A549 (cell line): ENCODE data around the gene BICRAL.

Experiments used
- EP300 ChIP-seq, 2 experiments: fragments of >200 bp; sonication (Bioruptor Twin); formaldehyde crosslinking; IDR thresholded peaks; 2 replicates in 1 of 2; 3 replicates in 1 of 2; pipeline ENCODE4 v1.6.1; 2016 to 2017
- HOXA7 ChIP-seq: fragments of 250-450 bp; sonication (Bioruptor Pico); IDR thresholded peaks from 2 replicates; pipeline ENCODE4 v1.5.0; 2020; ENCODE audit warnings: mild to moderate bottlenecking, moderate library complexity
- POLR2AphosphoS2 ChIP-seq: conservative IDR thresholded peaks from 2 replicates; pipeline ENCODE4 v1.6.1; 2012; ENCODE audit warnings: low read length, improper control_type of control experiment, inconsistent platforms
- RCOR1 ChIP-seq: fragments of 150-350 bp; IDR thresholded peaks from 2 replicates; pipeline ENCODE4 v1.6.1; 2014; ENCODE audit warnings: antibody characterized with exemption, low read length, low read depth
- RNF2 ChIP-seq: fragments of 200-600 bp; sonication (generic); IDR thresholded peaks from 2 replicates; pipeline ENCODE4 v1.6.1; 2016; ENCODE audit warnings: low read depth, mild to moderate bottlenecking, antibody characterized with exemption, moderate library complexity, borderline replicate concordance
- TF ChIP-seq, protein P1 (sequence below): fragments of >200 bp; sonication (Bioruptor Twin); formaldehyde crosslinking; IDR thresholded peaks from 3 replicates; pipeline ENCODE4 v1.5.1; 2016

DNA sequence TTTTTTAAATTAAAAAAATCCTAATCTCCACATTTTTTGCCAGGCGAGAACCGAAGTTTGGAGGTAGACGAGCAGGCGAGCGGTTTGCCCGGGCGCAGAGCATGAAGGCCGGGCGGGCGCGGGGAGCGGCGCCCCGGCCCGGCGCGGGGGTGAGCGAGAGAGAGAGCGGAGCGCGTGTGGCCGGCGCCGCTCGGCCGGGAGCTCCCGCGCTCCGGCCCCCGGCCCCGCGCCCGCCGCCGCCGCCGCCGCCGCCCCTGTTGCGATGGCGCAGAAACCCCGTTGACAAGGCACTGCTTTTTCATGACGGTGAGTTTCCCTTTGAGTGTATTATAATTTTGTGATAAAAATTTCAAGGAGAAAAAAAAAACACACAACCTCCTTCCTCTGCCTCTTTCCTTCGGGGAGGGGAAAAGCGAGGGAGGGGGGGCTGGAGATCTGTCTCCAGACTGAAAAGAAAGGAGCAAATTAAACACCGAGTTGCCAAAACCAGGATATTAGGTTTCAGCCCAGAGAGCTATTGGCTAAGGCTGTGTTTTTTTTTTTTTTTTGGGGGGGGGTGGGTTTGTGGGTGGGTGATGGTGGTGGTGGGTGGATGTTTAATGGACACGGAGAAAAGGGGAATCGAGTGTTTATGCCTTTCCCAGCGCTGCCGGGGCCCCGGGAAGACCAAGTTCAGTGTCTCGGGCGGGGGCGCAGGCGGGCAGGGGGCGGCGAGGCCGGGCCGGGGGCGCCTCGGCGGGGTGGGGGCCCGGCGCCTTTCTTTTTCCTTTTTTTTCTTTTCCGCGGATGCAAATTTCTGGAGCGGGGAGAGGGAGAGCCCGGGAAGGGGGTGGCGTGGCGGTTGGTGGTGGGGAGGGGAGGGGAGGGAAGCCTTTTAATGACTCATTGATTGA is at the start of gene BICRAL:
- no peak for TF ChIP-seq POLR2AphosphoS2
- TF ChIP-seq RCOR1: no peak
- no peak for TF ChIP-seq RNF2
- TF ChIP-seq EP300 (IDR thresholded peaks at IDR 0.05): no peak
- TF ChIP-seq, protein P1, sequence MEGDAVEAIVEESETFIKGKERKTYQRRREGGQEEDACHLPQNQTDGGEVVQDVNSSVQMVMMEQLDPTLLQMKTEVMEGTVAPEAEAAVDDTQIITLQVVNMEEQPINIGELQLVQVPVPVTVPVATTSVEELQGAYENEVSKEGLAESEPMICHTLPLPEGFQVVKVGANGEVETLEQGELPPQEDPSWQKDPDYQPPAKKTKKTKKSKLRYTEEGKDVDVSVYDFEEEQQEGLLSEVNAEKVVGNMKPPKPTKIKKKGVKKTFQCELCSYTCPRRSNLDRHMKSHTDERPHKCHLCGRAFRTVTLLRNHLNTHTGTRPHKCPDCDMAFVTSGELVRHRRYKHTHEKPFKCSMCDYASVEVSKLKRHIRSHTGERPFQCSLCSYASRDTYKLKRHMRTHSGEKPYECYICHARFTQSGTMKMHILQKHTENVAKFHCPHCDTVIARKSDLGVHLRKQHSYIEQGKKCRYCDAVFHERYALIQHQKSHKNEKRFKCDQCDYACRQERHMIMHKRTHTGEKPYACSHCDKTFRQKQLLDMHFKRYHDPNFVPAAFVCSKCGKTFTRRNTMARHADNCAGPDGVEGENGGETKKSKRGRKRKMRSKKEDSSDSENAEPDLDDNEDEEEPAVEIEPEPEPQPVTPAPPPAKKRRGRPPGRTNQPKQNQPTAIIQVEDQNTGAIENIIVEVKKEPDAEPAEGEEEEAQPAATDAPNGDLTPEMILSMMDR: no peak
- TF ChIP-seq HOXA7: no peak
